Liver (tissue), 3 donors: ENCODE results near the gene PNMA8B.

ENCODE experiments used
- ATF3 ChIP-seq: IDR thresholded peaks from 2 replicates; pipeline ENCODE4 v1.6.1; 2016; ENCODE audit warnings: antibody characterized with exemption
- CTCF ChIP-seq: fragments of 150-350 bp; IDR thresholded peaks from 2 replicates; pipeline ENCODE4 v1.5.1; 2017; ENCODE audit warnings: improper control_type of control experiment, low read depth, low read length; ENCODE audit not compliant: missing input control
- SP1 ChIP-seq: IDR thresholded peaks from 2 replicates; pipeline ENCODE4 v1.6.1; 2018; ENCODE audit warnings: antibody characterized with exemption, mild to moderate bottlenecking
- YY1 ChIP-seq: IDR thresholded peaks from 2 replicates; pipeline ENCODE4 v1.6.1; 2016; ENCODE audit warnings: antibody characterized with exemption, mild to moderate bottlenecking
- donor health status: healthy.
- donor health status: healthy.

- TF ChIP-seq CTCF (no peak), ATF3 (no peak), YY1 (no peak), SP1 (no peak)
Measured at GRCh38 chr19:46453661-46454060, 42.0 kb downstream of the PNMA8B start.
